Left lung (tissue), 10 donors: ENCODE measurements around the gene ANGPTL8. TPM values are rescaled to one million over a fixed set of nuclear protein-coding genes. Genes with fewer than 3 reads are reported as not detected.
A peak's percentile ranks its signal among the peaks of the same experiment; 100 is the strongest.

Experiments used
- ATAC-seq: fragments of 200-7000 bp; cut with Tn5 transposase; one replicate; pipeline ENCODE4 v1.9.1; 2020; ENCODE audit warnings: moderate library complexity
- DNase-seq, 4 donors: peaks; one replicate each; pipeline ENCODE4 v3.0.0-alpha.2; 2013 to 2020
- H3K27ac ChIP-seq, 2 donors: fragments of 200-600 bp; sonication (generic) in 1 of 2; one replicate each; pipeline versions ENCODE4 v1.5.0 to v1.8.0; 2020 to 2021
- H3K27me3 ChIP-seq, 2 donors: fragments of 200-600 bp; sonication (generic) in 1 of 2; one replicate each; pipeline versions ENCODE4 v1.5.0 to v1.8.0; 2020 to 2021
- H3K36me3 ChIP-seq, 2 donors: fragments of 200-600 bp; sonication (generic) in 1 of 2; one replicate each; pipeline versions ENCODE4 v1.5.0 to v1.8.0; 2020 to 2021
- H3K4me1 ChIP-seq, 2 donors: fragments of 200-600 bp; one replicate each; pipeline ENCODE4 v1.8.0; 2021
- H3K4me3 ChIP-seq, 2 donors: fragments of 200-600 bp; sonication (generic) in 1 of 2; one replicate each; pipeline versions ENCODE4 v1.5.0 to v1.8.0; 2020 to 2021; ENCODE audit warnings: mild to moderate bottlenecking in 1 of 2
- H3K9me3 ChIP-seq, 2 donors: fragments of 200-600 bp; sonication (generic) in 1 of 2; one replicate each; pipeline versions ENCODE4 v1.5.0 to v1.8.0; 2020 to 2021
- CTCF ChIP-seq, 2 donors: fragments of 200-600 bp; sonication (generic) in 1 of 2; IDR thresholded peaks; one replicate each; pipeline versions ENCODE4 v1.5.0 to v1.8.0; 2021; ENCODE audit warnings: antibody characterized with exemption in 2 of 2
- intact Hi-C, 2 donors: fragments of 100-400 bp; cut with DNase I; formaldehyde crosslinking; loops; one replicate each; pipeline versions ENCODE4 v1.11.2 to v1.14.2; 2022
- polyA plus RNA-seq, 6 donors: library from polyadenylated mRNA; unstranded; fragments of 120-200 nt; gene quantifications; one replicate each; pipeline ENCODE4 v1.2.1, GENCODE V29; 2013; ENCODE audit not compliant: insufficient read length in 6 of 6
- total RNA-seq, 2 donors: library from RNA; stranded (reverse); fragmentation: NEBNext Ultra II Directional; extraction: Animal tissue kit (Norgen Biotek cat#: 25700); gene quantifications; one replicate each; pipeline ENCODE4 v1.2.1, GENCODE V29; 2021
- donor health status: DM: no; HTN: yes; CAD: no.
- donor health status: DM: no; HTN: no; CAD: no.

ANGPTL8 gene
- total and polyA plus RNA-seq, 8 donors, result 0.49 to 1.3 (median 1.0) TPM; not detected in 2

- H3K27me3 ChIP-seq, result peaks cover 0 to 10% of the 10 kb centered on the region in 2 donors
- peak overlapping the region in 1 of 2 donors; percentile 28 for H3K27ac ChIP-seq
- ATAC-seq (no peak), DNase-seq (no peak)
- TF ChIP-seq CTCF (IDR thresholded peaks at IDR 0.05), result no peak
- peak overlapping the region in 1 of 2 donors; percentile 4 for H3K4me3 ChIP-seq
- H3K4me1 ChIP-seq, result peaks cover 35 to 78% of the 10 kb centered on the region in 2 donors
- H3K9me3 ChIP-seq, result no peaks in the 10 kb centered on the region
- H3K36me3 ChIP-seq, result peaks cover 0 to 36% of the 10 kb centered on the region in 2 donors
- intact Hi-C loops, result loop anchor here in 1 of 2 donors (10.0 kb wide), 1 partner anchor 48 kb away; no protein-coding TSS in a partner anchor
Observed at GRCh38 chr19:11192957-11193939, 46.2 kb upstream of the ANGPTL8 start.

- Histone ChIP-seq H3K9me3 (no peaks in the 10 kb centered on the region), H3K4me1 (peaks cover 37 to 69% of the 10 kb centered on the region in 2 donors), H3K4me3 (peak overlapping the region in 1 of 2 donors; percentile 56), H3K27me3 (peaks cover 0 to 10% of the 10 kb centered on the region in 2 donors), H3K36me3 (peaks cover 0 to 29% of the 10 kb centered on the region in 2 donors), H3K27ac (peak overlapping the region; percentile 18 to 81)
- intact Hi-C loops, result loop anchor here in 1 of 2 donors (10.0 kb wide), 1 partner anchor 49 kb away; no protein-coding TSS in a partner anchor
- DNase-seq, result no peak
- ATAC-seq, result no peak
- no peak for TF ChIP-seq CTCF (IDR thresholded peaks at IDR 0.05)
Observed at GRCh38 chr19:11194173-11194572, 45.2 kb upstream of the ANGPTL8 start.

- Histone ChIP-seq H3K36me3 (peaks cover 0 to 35% of the 10 kb centered on the region in 2 donors), H3K4me1 (peaks cover 33 to 64% of the 10 kb centered on the region in 2 donors)
- intact Hi-C loops, result loop anchor here in 1 of 2 donors (10.0 kb wide), 1 partner anchor 50 kb away; no protein-coding TSS in a partner anchor
Observed at GRCh38 chr19:11194656-11195558, 44.5 kb upstream of the ANGPTL8 start.

GRCh38 chr19:11195681-11196080, 43.7 kb upstream of the ANGPTL8 start:
- no peak for DNase-seq
- Histone ChIP-seq H3K27me3 (peaks cover 0 to 10% of the 10 kb centered on the region in 2 donors), H3K36me3 (peaks cover 0 to 42% of the 10 kb centered on the region in 2 donors), H3K9me3 (no peaks in the 10 kb centered on the region), H3K27ac (peak overlapping the region in 1 of 2 donors; percentile 81), H3K4me1 (peaks cover 26 to 56% of the 10 kb centered on the region in 2 donors), H3K4me3 (peak overlapping the region; percentile 45 to 56)
- ATAC-seq, result no peak
- no peak for TF ChIP-seq CTCF (IDR thresholded peaks at IDR 0.05)
- intact Hi-C loops, result loop anchor here in 1 of 2 donors (10.0 kb wide), 1 partner anchor 51 kb away; no protein-coding TSS in a partner anchor

More at GRCh38 chr19:11194656-11195558, 44.5 kb upstream of the ANGPTL8 start:
- H3K27ac ChIP-seq, result peak overlapping the region; percentile 66 to 81
- H3K27me3 ChIP-seq, result peaks cover 0 to 10% of the 10 kb centered on the region in 2 donors
- TF ChIP-seq CTCF (IDR thresholded peaks at IDR 0.05), result no peak
- DNase-seq (peak in 1 of 4 donors; percentile 71), ATAC-seq (no peak)
- H3K4me3 ChIP-seq, result peak overlapping the region; percentile 45 to 56
- no peaks in the 10 kb centered on the region for H3K9me3 ChIP-seq
